ENCODE results near the gene ZNF726.
"Not testable (repeated sequence)": the region's sequence is repeated elsewhere in the genome, so short reads cannot be mapped to it uniquely, and the experiment has no call there.

Gene ZNF726

DNA sequence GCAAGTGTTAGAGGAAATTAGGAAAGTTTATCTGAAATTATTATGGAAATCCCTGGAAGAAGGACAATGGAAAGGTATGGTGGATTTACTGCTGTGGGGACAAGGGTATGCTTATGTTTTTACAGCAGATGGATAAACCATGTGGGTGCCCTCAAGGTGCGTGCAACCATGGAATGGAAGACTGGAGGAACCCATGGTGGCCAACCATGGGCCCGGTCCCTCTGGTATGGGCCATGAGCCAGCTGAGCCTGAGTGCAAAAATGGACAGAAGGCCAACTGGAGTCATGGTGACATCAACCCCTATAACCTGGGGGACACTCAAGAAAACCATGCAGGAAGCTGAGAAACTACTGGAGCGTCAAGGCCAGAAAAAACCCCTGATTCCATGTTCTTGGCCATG lies 46.1 kb upstream of the ZNF726 start (continued):
- TF ChIP-seq ARNTL (CRISPR knock-in tag; IDR thresholded peaks at IDR 0.05; ENCODE audit: borderline replicate concordance, low read depth) (no peak), TCF4 (CRISPR knock-in tag; IDR thresholded peaks at IDR 0.05; ENCODE audit: borderline replicate concordance) (no peak)

DNA sequence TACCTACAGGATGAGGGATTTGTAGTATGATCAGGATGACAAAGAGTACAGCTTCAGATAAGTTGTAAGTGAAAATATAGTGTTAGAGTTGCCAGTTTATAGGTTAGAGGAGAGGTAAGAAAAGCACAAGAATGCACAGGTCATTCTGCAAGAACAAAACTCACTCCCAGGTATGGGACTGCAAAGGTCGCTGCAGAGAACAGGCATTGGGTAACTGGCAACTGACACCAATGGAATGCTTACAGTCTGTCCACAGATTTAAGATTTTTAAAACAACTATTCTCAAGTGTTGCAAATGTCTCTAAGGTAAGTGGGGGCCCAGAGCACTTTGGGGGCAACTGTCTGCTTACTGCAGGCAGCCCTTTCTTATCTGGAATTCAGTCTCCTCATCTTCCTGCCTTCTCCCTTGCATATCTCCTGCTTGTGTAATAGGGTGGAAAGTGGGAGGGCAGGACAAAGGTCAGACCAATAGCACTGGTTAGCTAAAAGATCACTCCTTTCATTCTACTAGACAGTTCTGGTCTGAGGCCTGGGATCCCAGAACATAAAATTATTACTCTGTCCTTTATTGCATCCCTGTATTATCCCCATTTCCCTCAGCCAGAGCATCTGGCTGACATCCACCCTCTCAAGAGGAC lies 42.3 kb upstream of the ZNF726 start:
- ATAC-seq = no peak

DNA sequence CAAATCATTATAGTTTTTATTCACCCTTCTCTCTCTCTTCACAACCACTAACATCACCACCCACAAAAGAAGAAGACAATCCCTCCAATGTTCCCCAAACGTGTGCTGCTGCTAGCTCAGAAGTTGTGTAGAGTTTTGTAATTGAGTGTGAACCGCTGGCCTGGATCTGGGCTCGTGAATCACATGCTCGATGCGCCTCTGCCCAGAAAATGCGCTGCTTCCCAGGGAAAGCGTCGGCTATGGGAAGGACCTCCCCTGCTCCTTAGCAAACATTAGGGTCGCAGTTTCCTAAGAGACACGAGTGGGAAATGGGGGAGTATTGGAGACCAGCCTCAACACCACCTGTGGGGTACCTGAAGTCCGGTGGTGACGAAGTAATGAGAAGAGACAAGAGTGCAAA lies 38.4 kb upstream of the ZNF726 start:
- ATAC-seq = no peak
- TF ChIP-seq, protein P1, sequence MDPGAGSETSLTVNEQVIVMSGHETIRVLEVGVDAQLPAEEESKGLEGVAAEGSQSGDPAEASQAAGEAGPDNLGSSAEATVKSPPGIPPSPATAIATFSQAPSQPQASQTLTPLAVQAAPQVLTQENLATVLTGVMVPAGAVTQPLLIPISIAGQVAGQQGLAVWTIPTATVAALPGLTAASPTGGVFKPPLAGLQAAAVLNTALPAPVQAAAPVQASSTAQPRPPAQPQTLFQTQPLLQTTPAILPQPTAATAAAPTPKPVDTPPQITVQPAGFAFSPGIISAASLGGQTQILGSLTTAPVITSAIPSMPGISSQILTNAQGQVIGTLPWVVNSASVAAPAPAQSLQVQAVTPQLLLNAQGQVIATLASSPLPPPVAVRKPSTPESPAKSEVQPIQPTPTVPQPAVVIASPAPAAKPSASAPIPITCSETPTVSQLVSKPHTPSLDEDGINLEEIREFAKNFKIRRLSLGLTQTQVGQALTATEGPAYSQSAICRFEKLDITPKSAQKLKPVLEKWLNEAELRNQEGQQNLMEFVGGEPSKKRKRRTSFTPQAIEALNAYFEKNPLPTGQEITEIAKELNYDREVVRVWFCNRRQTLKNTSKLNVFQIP (CRISPR knock-in tag; IDR thresholded peaks at IDR 0.05; ENCODE audit: borderline replicate concordance, low read depth) = no peak
- TF ChIP-seq OSR1 (CRISPR knock-in tag; IDR thresholded peaks at IDR 0.05) (no peak), ZFP30 (CRISPR knock-in tag; IDR thresholded peaks at IDR 0.05) (no peak), TCF4 (CRISPR knock-in tag; IDR thresholded peaks at IDR 0.05; ENCODE audit: borderline replicate concordance) (no peak)
- TF ChIP-seq, protein P2, sequence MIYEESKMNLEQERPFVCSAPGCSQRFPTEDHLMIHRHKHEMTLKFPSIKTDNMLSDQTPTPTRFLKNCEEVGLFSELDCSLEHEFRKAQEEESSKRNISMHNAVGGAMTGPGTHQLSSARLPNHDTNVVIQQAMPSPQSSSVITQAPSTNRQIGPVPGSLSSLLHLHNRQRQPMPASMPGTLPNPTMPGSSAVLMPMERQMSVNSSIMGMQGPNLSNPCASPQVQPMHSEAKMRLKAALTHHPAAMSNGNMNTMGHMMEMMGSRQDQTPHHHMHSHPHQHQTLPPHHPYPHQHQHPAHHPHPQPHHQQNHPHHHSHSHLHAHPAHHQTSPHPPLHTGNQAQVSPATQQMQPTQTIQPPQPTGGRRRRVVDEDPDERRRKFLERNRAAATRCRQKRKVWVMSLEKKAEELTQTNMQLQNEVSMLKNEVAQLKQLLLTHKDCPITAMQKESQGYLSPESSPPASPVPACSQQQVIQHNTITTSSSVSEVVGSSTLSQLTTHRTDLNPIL (CRISPR knock-in tag; IDR thresholded peaks at IDR 0.05; ENCODE audit: low read depth) = no peak

More for the DNA sequence above, 42.3 kb upstream of the ZNF726 start:
- TF ChIP-seq TOX (CRISPR knock-in tag; IDR thresholded peaks at IDR 0.05; ENCODE audit: borderline replicate concordance) (no peak), ZNF8 (CRISPR knock-in tag; IDR thresholded peaks at IDR 0.05) (no peak), BACH2 (CRISPR knock-in tag; IDR thresholded peaks at IDR 0.05; ENCODE audit: borderline replicate concordance) (no peak), ZNF70 (CRISPR knock-in tag; IDR thresholded peaks at IDR 0.05) (no peak), ZFP30 (CRISPR knock-in tag; IDR thresholded peaks at IDR 0.05) (no peak), GLIS3 (CRISPR knock-in tag; IDR thresholded peaks at IDR 0.05) (no peak), OSR1 (CRISPR knock-in tag; IDR thresholded peaks at IDR 0.05) (no peak), ZC3H10 (CRISPR knock-in tag; IDR thresholded peaks at IDR 0.05) (no peak), ISL1 (CRISPR knock-in tag; IDR thresholded peaks at IDR 0.05) (no peak), ARNTL (CRISPR knock-in tag; IDR thresholded peaks at IDR 0.05; ENCODE audit: borderline replicate concordance, low read depth) (no peak), ESRRG (CRISPR knock-in tag; IDR thresholded peaks at IDR 0.05) (no peak), ZFP3 (CRISPR knock-in tag; IDR thresholded peaks at IDR 0.05) (no peak), RARB (CRISPR knock-in tag; IDR thresholded peaks at IDR 0.05) (no peak)
- TF ChIP-seq, protein P1 (CRISPR knock-in tag; IDR thresholded peaks at IDR 0.05; ENCODE audit: borderline replicate concordance, low read depth) = no peak
- TF ChIP-seq, protein P3, sequence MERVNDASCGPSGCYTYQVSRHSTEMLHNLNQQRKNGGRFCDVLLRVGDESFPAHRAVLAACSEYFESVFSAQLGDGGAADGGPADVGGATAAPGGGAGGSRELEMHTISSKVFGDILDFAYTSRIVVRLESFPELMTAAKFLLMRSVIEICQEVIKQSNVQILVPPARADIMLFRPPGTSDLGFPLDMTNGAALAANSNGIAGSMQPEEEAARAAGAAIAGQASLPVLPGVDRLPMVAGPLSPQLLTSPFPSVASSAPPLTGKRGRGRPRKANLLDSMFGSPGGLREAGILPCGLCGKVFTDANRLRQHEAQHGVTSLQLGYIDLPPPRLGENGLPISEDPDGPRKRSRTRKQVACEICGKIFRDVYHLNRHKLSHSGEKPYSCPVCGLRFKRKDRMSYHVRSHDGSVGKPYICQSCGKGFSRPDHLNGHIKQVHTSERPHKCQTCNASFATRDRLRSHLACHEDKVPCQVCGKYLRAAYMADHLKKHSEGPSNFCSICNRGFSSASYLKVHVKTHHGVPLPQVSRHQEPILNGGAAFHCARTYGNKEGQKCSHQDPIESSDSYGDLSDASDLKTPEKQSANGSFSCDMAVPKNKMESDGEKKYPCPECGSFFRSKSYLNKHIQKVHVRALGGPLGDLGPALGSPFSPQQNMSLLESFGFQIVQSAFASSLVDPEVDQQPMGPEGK (CRISPR knock-in tag; IDR thresholded peaks at IDR 0.05; ENCODE audit: borderline replicate concordance) = no peak
- TF ChIP-seq, protein P2 (CRISPR knock-in tag; IDR thresholded peaks at IDR 0.05; ENCODE audit: low read depth) = no peak
- TF ChIP-seq, protein P4, sequence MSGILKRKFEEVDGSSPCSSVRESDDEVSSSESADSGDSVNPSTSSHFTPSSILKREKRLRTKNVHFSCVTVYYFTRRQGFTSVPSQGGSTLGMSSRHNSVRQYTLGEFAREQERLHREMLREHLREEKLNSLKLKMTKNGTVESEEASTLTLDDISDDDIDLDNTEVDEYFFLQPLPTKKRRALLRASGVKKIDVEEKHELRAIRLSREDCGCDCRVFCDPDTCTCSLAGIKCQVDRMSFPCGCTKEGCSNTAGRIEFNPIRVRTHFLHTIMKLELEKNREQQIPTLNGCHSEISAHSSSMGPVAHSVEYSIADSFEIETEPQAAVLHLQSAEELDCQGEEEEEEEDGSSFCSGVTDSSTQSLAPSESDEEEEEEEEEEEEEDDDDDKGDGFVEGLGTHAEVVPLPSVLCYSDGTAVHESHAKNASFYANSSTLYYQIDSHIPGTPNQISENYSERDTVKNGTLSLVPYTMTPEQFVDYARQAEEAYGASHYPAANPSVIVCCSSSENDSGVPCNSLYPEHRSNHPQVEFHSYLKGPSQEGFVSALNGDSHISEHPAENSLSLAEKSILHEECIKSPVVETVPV (CRISPR knock-in tag; IDR thresholded peaks at IDR 0.05) = no peak
- TF ChIP-seq, protein P5, sequence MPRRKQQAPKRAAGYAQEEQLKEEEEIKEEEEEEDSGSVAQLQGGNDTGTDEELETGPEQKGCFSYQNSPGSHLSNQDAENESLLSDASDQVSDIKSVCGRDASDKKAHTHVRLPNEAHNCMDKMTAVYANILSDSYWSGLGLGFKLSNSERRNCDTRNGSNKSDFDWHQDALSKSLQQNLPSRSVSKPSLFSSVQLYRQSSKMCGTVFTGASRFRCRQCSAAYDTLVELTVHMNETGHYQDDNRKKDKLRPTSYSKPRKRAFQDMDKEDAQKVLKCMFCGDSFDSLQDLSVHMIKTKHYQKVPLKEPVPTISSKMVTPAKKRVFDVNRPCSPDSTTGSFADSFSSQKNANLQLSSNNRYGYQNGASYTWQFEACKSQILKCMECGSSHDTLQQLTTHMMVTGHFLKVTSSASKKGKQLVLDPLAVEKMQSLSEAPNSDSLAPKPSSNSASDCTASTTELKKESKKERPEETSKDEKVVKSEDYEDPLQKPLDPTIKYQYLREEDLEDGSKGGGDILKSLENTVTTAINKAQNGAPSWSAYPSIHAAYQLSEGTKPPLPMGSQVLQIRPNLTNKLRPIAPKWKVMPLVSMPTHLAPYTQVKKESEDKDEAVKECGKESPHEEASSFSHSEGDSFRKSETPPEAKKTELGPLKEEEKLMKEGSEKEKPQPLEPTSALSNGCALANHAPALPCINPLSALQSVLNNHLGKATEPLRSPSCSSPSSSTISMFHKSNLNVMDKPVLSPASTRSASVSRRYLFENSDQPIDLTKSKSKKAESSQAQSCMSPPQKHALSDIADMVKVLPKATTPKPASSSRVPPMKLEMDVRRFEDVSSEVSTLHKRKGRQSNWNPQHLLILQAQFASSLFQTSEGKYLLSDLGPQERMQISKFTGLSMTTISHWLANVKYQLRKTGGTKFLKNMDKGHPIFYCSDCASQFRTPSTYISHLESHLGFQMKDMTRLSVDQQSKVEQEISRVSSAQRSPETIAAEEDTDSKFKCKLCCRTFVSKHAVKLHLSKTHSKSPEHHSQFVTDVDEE (CRISPR knock-in tag; IDR thresholded peaks at IDR 0.05) = no peak

DNA sequence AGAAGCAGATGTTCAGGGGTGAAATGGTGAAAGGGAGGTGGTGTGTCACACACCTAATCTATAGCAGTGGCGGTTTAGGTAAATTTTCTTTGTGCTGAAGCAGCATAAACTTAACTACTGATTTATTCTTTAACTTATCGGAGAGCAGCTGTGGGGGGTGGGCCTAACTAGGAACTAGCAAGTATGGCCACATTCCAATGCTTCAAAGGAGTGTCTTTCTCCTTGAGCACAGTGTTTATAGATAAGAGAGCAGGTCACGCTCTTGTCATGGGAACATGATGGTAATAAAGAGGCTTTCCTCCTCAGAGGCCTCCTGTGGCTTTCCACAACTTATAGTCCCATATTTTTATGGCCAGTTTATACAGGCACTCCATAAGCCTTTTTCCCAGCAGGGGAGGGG lies 37.9 kb upstream of the ZNF726 start:
- not testable (repeated sequence) for ATAC-seq

Measured in SK-N-SH treated with all-trans-retinoic acid at 6 μM for 48 hours (cell line).